Measurements from ENCODE around the gene MRPS12. TPM values are rescaled to one million over a fixed set of nuclear protein-coding genes. Genes with fewer than 3 reads are reported as not detected.

Gene MRPS12
- total RNA-seq, 4 donors from 2014 or later = 29.9 to 43.9 (median 33.1) TPM

DNA sequence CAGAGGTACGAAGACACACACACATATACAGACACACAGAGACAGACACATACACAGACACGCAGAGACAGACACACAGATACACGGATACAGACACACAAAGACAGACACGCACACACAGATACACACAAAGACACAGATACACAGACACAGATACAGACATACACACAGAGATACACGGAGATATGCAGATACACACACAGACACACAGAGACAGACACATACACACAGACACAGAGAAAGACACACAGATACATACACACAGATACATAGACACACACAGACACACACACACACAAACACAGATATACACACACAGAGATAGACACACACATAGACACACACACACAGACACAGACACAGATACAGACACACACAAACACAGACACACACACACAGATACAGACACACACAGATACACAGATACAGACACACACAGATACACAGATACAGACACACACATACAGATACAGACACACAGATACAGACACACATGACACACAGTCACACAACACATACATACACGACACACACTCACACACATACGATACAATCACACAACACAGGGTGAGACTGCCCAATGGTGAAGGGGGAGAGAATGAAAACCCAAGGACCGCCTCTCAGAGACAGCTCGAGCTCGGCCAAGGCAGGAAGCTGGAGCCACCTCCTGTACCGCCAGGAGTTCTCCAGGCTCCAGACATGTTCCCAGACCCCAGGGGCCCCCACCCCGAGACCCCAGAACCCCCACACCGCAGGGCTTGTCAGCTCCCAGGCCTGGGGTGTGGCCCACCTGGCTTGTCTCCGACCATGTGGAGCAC lies 9.9 kb upstream of the MRPS12 start:
- WGBS, 2 donors = 66 to 74% methylated on average over 11 of the region's 14 CpGs
- H3K27ac ChIP-seq = no peak overlapping the region
- no peaks in the 10 kb centered on the region for H3K27me3 ChIP-seq
- no peak overlapping the region for H3K4me3 ChIP-seq
- TF ChIP-seq CTCF (IDR thresholded peaks at IDR 0.05) (no peak), EP300 (IDR thresholded peaks at IDR 0.05) (no peak), POLR2A (IDR thresholded peaks at IDR 0.05) (no peak)
- DNase-seq (ENCODE audit: low spot score in 2 of 2) = no peak
- peaks cover 0 to 47% (median 0%) of the 10 kb centered on the region in 3 donors for H3K36me3 ChIP-seq
- no peaks in the 10 kb centered on the region for H3K9me3 ChIP-seq
- H3K4me1 ChIP-seq = no peaks in the 10 kb centered on the region

DNA sequence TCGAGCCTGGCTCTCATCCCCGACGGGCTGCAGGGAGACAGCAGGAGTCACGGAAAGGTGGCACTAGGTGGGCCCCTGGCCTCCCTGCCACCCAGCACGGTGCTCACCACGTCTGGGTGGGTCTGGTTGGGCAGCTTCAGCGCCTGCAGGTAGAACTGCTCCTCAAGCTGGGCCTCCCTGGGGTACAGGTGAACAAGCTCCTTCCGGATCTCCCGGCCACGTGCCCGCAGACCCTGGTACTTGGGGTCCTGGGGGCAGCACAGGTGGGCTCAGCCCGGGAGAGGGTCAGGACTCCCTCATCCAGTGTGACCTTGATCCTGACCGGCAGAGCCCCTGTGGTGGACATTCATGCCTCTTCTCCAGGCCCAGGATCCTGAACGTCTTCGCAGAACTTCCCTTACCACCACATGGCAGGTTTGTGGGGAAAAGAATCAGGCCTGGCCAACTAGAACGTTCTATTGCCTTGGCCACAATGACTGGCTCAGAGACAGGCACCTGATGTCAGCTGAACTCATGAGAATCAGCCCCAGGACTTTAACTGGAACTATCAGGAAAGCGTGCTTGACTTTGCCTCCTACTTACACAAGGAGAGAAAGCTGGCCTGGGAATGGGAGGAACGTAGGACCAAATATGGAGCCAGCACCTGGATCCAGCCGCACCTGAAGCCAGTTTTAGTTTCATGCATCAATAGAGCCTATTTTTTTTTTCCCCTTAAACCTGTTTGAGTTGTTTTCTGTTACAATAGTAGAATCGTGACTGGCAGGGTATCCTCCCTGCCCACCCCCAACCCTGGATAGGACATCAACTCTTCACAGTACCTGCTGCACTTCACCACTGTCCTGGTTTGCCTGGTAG lies 9.1 kb upstream of the MRPS12 start:
- Histone ChIP-seq H3K36me3 (peaks cover 0 to 50% (median 0%) of the 10 kb centered on the region in 3 donors), H3K27me3 (no peaks in the 10 kb centered on the region), H3K4me1 (no peaks in the 10 kb centered on the region), H3K4me3 (no peak overlapping the region), H3K9me3 (no peaks in the 10 kb centered on the region), H3K27ac (no peak overlapping the region)
- no peak for DNase-seq (ENCODE audit: low spot score in 2 of 2)
- no peak for TF ChIP-seq EP300 (IDR thresholded peaks at IDR 0.05)
- no peak for TF ChIP-seq POLR2A (IDR thresholded peaks at IDR 0.05)
- TF ChIP-seq CTCF (IDR thresholded peaks at IDR 0.05) = no peak
- WGBS, 2 donors = 86 to 91% methylated on average over 15 to 19 of the region's 20 CpGs

DNA sequence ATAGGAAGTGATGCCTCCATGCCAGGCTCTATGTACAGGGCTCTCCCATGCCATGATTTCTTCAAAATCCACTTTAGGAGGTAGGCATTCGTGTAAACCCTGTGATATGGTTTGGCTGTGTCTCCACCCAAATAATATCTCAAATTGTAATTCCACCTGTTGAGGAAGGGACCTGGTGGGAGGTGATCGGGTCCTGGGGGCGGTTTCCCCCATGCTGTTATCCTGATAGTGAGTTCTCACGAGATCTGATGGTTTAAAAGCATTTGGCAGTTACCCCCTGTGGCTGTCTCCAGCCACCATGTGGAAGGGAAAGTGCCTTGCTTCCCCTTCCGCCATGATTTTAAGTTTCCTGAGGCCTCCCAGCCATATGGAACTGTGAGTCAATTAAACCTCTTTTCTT lies 8.3 kb upstream of the MRPS12 start:
- Histone ChIP-seq H3K36me3 (peaks cover 0 to 50% (median 0%) of the 10 kb centered on the region in 3 donors), H3K27me3 (no peaks in the 10 kb centered on the region), H3K4me1 (no peaks in the 10 kb centered on the region), H3K27ac (no peak overlapping the region), H3K4me3 (no peak overlapping the region), H3K9me3 (no peaks in the 10 kb centered on the region)
- TF ChIP-seq POLR2A (IDR thresholded peaks at IDR 0.05) = no peak
- TF ChIP-seq EP300 (IDR thresholded peaks at IDR 0.05) = no peak
- no peak for TF ChIP-seq CTCF (IDR thresholded peaks at IDR 0.05)
- 89 to 92% methylated on average over 5 of the region's 5 CpGs for WGBS, 2 donors
- no peak for DNase-seq (ENCODE audit: low spot score in 2 of 2)

GRCh38 chr19:38924388-38924787 lies 6.4 kb upstream of the MRPS12 start:
- H3K4me1 ChIP-seq = peaks cover 0 to 2% (median under 1%) of the 10 kb centered on the region in 4 donors
- peaks cover 0 to 58% (median 0%) of the 10 kb centered on the region in 3 donors for H3K36me3 ChIP-seq
- 97% methylated on average over 7 of the region's 7 CpGs for WGBS, 2 donors
- no peak overlapping the region for H3K27ac ChIP-seq
- H3K9me3 ChIP-seq = no peaks in the 10 kb centered on the region
- TF ChIP-seq CTCF (IDR thresholded peaks at IDR 0.05) (no peak), POLR2A (IDR thresholded peaks at IDR 0.05) (no peak), EP300 (IDR thresholded peaks at IDR 0.05) (no peak)
- no peak for DNase-seq (ENCODE audit: low spot score in 2 of 2)
- H3K27me3 ChIP-seq = no peaks in the 10 kb centered on the region
- no peak overlapping the region for H3K4me3 ChIP-seq

Data from tibial nerve (tissue), 4 donors.